Measurements from ENCODE around the gene UTP25. TPM values are rescaled to one million over a fixed set of nuclear protein-coding genes. Genes with fewer than 3 reads are reported as not detected.
A peak's percentile ranks its signal among the peaks of the same experiment; 100 is the strongest.

Gene UTP25
- total RNA-seq, 1 donor from 2014 or later: 6.8 TPM

GRCh38 chr1:209839875-209840546 is 12.2 kb downstream of the UTP25 start:
- DNase-seq: no peak

- no peak for DNase-seq
Observed at GRCh38 chr1:209840611-209841010, 12.8 kb downstream of the UTP25 start.

GRCh38 chr1:209844695-209845407 is 17.1 kb downstream of the UTP25 start:
- no peak for DNase-seq

GRCh38 chr1:209845408-209845725 is 17.6 kb downstream of the UTP25 start:
- no peak for DNase-seq

GRCh38 chr1:209849388-209849787 is 21.6 kb downstream of the UTP25 start:
- no peak for DNase-seq

- DNase-seq: no peak
Observed at GRCh38 chr1:209850342-209850979, 22.7 kb downstream of the UTP25 start.

- DNase-seq: no peak
Observed at GRCh38 chr1:209853676-209854075, 25.9 kb downstream of the UTP25 start.

GRCh38 chr1:209854196-209854595 is 26.4 kb downstream of the UTP25 start:
- DNase-seq: peak; percentile 31

GRCh38 chr1:209855006-209855405 is 27.2 kb downstream of the UTP25 start:
- DNase-seq: no peak

GRCh38 chr1:209855623-209856022 is 27.9 kb downstream of the UTP25 start:
- DNase-seq: no peak

- DNase-seq: no peak
Observed at GRCh38 chr1:209858561-209859103, 30.9 kb downstream of the UTP25 start.

GRCh38 chr1:209860293-209860881 is 32.6 kb downstream of the UTP25 start:
- peak; percentile 60 for DNase-seq

GRCh38 chr1:209861242-209861641 is 33.5 kb downstream of the UTP25 start:
- DNase-seq: no peak

- no peak for DNase-seq
Observed at GRCh38 chr1:209862391-209863356, 34.9 kb downstream of the UTP25 start.

- no peak for DNase-seq
Observed at GRCh38 chr1:209863766-209864485, 36.2 kb downstream of the UTP25 start.

GRCh38 chr1:209866201-209866600 is 38.4 kb downstream of the UTP25 start:
- DNase-seq: no peak

GRCh38 chr1:209869291-209870149 is 41.7 kb downstream of the UTP25 start:
- peak; percentile 94 for DNase-seq

GRCh38 chr1:209870151-209870831 is 42.5 kb downstream of the UTP25 start:
- peak; percentile 94 for DNase-seq

- DNase-seq: no peak
Observed at GRCh38 chr1:209871006-209871405, 43.2 kb downstream of the UTP25 start.
